Stimulated activated naive CD8-positive, alpha-beta T cell treated with anti-CD3 and anti-CD28 coated beads, Interleukin-15, amount 100 ng/mL, for 72 hours (primary cell): ENCODE results near the gene UQCRC1.

ENCODE experiments used
- ATAC-seq: fragments of 150-1000 bp; cut with Tn5 transposase; 2 replicates; pipeline ENCODE4 v1.10.0; 2021; ENCODE audit warnings: mild to moderate bottlenecking, moderate library complexity
- DNase-seq, 2 donors: peaks; one replicate each; pipeline ENCODE4 v3.0.0; 2021 to 2022
- H3K27ac Mint-ChIP-seq, 2 donors: one replicate each; pipeline ENCODE4 v1.8.0; 2022; ENCODE audit warnings: mild to moderate bottlenecking in 2 of 2, mixed read lengths in 2 of 2, moderate library complexity in 2 of 2
- H3K27me3 Mint-ChIP-seq: one replicate; pipeline ENCODE4 v1.8.0; 2022; ENCODE audit warnings: mixed read lengths
- H3K4me1 Mint-ChIP-seq: one replicate; pipeline ENCODE4 v1.8.0; 2022; ENCODE audit warnings: mild to moderate bottlenecking, mixed read lengths
- H3K4me3 Mint-ChIP-seq, 2 donors: one replicate each; pipeline ENCODE4 v1.8.0; 2022; ENCODE audit warnings: mild to moderate bottlenecking in 2 of 2, mixed read lengths in 2 of 2, moderate library complexity in 1 of 2
- H3K9me3 Mint-ChIP-seq, 2 donors: one replicate each; pipeline ENCODE4 v1.8.0; 2022; ENCODE audit warnings: mixed read lengths in 2 of 2

Gene UQCRC1

DNA sequence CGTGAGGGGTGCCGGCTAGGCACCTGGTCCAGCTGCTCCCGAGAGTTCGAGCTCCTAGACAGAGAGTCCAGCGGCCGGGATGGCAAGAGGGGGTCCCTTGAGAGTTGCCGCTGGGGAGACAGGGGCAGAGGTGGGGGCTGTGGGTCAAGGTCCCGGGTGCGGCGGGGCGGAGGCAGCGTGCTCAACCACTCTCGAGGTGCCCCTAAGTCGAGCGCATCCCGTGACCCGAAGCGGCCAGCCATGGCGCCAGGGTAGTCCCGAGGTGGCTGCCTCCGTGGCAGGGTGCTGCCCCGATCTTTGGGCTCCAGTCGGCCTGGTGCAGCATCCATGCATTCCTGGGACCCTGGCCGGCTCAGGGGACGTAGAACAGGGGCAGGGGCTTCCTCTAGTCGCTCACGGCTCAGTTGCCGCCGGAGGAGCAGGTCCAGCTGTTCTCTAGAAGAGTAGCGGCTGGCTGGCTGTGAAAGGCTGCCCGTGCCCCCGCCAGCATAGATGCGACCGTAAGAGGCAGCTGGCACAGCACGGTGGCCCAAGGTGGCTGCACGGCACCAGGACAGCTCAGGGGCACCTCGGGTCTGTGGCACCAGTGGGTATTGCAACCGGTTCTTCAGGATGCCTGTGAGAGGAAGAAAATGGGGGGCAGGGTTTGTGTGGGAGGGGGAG is 30.6 kb upstream of the UQCRC1 start:
- ATAC-seq (no peak), DNase-seq (no peak)
- H3K4me3 Mint-ChIP-seq, result no peak overlapping the region
- H3K27me3 Mint-ChIP-seq, result no peaks in the 10 kb centered on the region
- H3K9me3 Mint-ChIP-seq, result no peaks in the 10 kb centered on the region
- no peak overlapping the region for H3K27ac Mint-ChIP-seq
- peaks cover 22% of the 10 kb centered on the region for H3K4me1 Mint-ChIP-seq

DNA sequence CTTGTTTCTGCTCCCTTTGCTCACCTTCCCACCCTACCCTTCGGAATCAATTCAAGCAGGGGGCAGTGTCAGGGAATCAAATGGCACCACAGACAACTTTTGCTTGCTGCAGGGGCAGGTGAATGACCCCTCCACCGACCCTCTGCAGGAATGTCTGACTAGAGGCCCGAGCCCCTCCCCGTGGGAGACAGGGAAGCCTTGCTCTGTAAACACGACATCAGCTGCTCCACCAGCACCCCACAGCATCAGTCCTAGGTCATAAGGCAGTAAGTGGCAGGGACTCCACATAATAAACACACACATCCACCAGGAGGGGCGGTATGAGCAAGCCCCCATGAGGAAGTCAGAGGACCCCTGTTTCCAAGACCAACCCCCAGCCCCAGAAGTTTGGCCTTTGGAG is 27.9 kb upstream of the UQCRC1 start:
- ATAC-seq (no peak), DNase-seq (no peak)
- Mint-ChIP-seq H3K9me3 (no peaks in the 10 kb centered on the region), H3K4me3 (no peak overlapping the region), H3K27ac (no peak overlapping the region), H3K27me3 (no peaks in the 10 kb centered on the region), H3K4me1 (peaks cover 36% of the 10 kb centered on the region)

DNA sequence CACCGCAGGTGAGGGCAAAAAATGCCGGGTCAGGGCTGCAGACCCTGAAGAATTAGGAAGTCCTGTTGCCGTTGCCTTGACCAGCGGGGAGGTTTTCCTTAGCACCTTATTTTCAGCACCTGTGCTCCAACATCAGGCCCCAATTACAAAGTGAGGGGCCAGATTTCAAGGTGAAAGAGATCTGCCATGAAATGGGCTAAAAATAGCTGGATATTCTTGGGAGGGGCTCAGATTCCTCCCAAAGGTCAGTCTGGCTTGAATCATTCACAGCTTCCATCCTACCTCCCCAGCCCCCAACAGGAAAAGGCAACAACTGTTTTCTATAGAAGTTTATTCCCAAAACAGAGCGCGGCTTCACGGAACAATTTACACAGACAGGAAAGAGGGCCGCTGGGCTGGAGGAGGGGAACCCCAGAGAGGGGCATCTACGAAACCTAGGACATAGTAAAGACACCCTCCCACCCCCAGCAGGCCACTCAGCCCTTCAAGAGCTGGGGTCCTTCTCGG is 26.8 kb upstream of the UQCRC1 start:
- Mint-ChIP-seq H3K9me3 (no peaks in the 10 kb centered on the region), H3K4me3 (peak overlapping the region; percentile 95), H3K27ac (no peak overlapping the region), H3K27me3 (no peaks in the 10 kb centered on the region), H3K4me1 (peaks cover 36% of the 10 kb centered on the region)
- DNase-seq (no peak), ATAC-seq (no peak)

DNA sequence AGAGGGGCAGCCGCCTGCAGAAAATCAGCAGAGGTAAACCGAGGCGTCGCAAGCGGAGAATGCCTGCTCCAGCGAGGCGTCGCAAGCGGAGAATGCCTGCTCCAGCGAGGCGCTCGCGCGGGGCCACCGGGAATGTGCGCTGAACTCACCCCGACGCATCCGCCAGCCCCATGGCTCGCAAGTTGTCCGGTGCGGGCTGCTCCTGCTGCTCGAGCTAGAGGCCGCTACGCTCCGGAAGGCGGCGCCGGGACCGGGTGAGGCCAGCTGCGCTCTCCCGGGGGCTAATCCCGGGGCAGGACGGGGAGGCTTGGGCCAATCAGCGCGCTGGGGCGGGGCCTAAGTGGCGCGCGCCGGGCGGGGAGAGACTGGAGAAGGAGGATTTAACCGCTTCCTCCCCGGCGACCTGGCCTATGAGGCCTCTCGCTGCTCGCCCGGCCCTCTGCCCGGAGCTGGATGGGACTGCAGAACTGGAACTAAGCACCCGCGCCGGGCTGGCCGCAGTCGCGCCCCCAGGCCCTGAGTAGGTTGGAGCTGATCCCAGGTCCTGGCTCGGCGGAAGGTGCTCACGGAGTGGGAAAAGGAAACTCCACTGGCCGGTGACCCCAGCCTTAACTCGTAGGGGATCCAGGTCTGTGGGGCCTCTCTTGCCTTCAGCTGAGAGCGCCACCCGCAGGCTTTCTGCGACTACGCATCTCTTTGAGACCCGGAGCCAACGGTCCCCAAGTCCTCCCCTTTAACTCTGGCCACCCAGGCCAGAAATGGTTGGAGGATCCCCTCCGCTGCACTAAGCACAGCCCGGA is 26.0 kb upstream of the UQCRC1 start, which contains the start of gene SLC26A6:
SLC26A6 (minus strand) TSS at position 240 of the 800 bp plus-strand sequence; CDS start at position 172, 68 bp downstream.
- H3K27ac Mint-ChIP-seq, result peak within 1 kb of the TSS; percentile 94 to 97
- H3K9me3 Mint-ChIP-seq, result no peaks in the 10 kb centered on the region
- H3K4me1 Mint-ChIP-seq, result peaks cover 36% of the 10 kb centered on the region
- ATAC-seq (peak; percentile 96), DNase-seq (peak; percentile 92 to 95)
- no peaks in the 10 kb centered on the region for H3K27me3 Mint-ChIP-seq
- peak within 1 kb of the TSS; percentile 95 for H3K4me3 Mint-ChIP-seq

DNA sequence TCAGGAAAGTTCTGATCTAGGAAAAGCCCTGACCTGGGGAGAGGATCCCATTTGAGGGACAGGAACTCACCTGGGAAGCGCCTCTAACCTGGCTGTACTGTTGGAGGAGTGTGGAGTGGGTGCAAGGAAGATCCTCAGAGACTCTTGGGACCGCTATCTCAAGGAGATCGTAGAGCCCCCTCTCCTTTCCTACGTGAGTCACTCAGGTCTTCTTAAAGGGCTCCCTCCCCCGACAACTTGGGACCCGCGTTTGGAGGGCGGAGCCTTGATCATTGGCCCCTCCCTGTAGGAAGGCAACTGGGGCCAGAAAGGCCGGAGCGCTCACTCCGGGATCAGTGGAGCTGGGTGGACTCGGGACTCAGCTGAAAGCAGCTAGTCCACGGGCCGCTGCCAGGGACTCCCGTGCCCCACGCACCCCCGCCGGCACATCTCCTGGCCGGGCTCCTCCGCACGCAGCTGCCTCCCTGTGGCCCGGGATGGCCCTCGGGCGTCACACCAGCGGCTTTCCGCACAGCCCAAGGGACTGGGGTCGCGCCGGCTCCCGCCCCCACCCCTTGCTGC is 25.3 kb upstream of the UQCRC1 start:
- peaks cover 36% of the 10 kb centered on the region for H3K4me1 Mint-ChIP-seq
- peak overlapping the region in 1 of 2 donors; percentile 85 for H3K27ac Mint-ChIP-seq
- peak overlapping the region; percentile 95 for H3K4me3 Mint-ChIP-seq
- no peaks in the 10 kb centered on the region for H3K9me3 Mint-ChIP-seq
- H3K27me3 Mint-ChIP-seq, result no peaks in the 10 kb centered on the region
- peak; percentile 34 for ATAC-seq
- peak in 1 of 2 donors; percentile 50 for DNase-seq

DNA sequence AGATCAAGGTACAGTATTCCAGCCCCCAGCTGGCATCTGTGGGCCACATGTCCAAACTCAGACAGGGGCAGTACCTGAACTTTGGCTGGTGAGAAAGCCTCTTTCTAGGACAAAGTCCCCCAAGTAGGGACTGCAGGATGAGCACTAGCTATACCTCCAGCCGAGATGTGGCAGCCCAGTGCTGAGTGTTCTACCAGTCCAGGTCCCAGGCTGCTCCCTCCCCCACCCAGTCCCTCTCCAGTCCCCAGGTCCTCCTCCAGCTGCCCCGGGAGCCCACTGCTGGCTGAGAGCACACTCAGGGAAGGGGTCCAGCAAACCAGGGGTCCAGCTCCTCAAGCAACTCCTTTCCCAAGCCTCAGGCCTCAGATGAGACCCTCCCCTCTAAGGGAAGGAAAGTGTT is 24.3 kb upstream of the UQCRC1 start:
- H3K27ac Mint-ChIP-seq, result no peak overlapping the region
- ATAC-seq (no peak), DNase-seq (no peak)
- no peaks in the 10 kb centered on the region for H3K9me3 Mint-ChIP-seq
- peak overlapping the region; percentile 95 for H3K4me3 Mint-ChIP-seq
- peaks cover 27% of the 10 kb centered on the region for H3K4me1 Mint-ChIP-seq
- no peaks in the 10 kb centered on the region for H3K27me3 Mint-ChIP-seq

DNA sequence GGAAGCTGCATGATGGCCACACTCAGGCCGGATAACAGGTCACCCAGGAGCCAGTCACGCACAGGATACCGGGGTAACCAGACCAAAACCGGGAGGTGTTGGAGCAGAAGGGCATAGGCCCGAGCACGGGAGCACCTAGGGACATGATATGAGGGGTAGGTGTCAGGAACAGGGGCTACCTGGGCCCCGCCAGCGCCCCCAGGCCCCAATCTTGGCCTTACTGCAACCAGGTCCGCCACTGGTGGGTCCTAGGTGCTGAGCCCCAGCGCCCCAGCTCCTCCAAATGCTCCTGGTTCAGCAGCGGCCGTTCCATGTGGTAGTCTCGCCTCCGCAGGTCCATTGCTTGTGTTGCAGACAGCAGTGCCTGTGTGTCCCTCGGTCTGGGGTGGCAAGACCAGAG is 23.8 kb upstream of the UQCRC1 start:
- no peak for ATAC-seq
- no peaks in the 10 kb centered on the region for H3K9me3 Mint-ChIP-seq

DNA sequence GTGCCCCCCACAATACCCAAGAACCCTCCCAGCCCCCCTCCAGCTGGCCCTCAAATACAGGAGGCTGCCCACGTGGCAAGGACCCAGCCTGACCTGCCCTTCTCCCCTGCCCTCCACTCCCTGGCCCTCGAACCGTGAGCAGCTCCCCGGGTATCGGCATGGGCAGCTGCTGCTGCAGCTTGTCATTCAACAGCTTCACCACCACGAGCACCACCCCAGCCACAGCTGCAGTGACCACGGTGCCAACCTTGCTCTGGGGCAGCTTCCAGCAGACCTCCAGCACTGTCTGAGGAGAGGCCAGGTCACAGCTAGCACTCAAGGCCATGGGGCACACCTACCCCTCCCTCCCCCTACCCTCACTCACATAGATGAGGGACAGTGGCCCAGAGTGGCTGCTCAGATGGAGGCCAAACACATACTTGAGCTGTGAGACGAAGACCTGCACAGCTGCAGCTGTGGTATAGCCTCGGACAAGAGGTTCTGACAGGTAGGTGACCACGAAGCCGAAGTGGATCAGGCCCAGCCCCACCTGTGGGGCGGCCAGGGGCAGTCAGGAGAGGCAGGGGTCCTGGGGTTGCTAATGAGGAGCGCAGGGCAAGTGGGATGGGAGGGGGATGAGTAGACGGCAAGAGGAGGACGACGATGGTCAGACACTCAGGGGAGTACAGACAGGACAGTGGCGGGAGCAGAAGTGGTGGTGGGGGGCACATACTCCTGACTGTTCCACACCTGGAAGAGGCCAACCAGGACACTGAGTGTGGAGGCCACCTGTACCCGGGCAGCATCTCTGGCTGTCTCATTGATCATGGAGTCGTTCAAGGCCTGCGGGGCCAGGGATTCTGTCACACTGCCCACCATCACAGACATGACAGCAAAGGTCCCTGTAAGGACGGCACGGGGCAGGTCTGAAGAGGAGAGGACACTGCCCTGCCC is 22.3 kb upstream of the UQCRC1 start:
- ATAC-seq, result no peak
- Mint-ChIP-seq H3K27me3 (no peaks in the 10 kb centered on the region), H3K4me3 (no peak overlapping the region), H3K4me1 (peaks cover 21% of the 10 kb centered on the region), H3K9me3 (no peaks in the 10 kb centered on the region), H3K27ac (no peak overlapping the region)
- DNase-seq, result no peak

More for the DNA sequence above, 23.8 kb upstream of the UQCRC1 start:
- no peak for DNase-seq
- Mint-ChIP-seq H3K27ac (no peak overlapping the region), H3K27me3 (no peaks in the 10 kb centered on the region), H3K4me3 (no peak overlapping the region), H3K4me1 (peaks cover 27% of the 10 kb centered on the region)

DNA sequence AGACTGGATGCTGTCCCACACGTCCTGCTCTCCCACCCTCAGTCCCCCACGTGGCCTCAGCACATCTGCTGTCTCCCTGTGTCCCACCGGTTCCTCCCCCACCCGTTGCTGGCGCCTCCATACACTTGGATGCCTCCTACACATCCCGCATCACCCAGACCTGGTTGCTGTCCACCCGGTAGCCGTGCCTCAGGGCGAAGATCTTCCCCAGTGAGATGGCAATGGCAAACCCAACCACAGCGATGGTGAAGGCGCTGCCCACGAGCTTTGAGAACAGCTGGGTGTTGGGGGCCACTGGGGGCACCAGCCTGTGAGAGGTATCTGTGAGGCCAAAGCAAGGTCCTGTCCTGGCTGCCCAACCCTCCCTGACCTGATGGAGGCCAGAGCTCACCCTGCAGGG is 21.4 kb upstream of the UQCRC1 start:
- no peak for DNase-seq
- ATAC-seq, result no peak
- Mint-ChIP-seq H3K27me3 (no peaks in the 10 kb centered on the region), H3K4me1 (peaks cover 15% of the 10 kb centered on the region), H3K9me3 (no peaks in the 10 kb centered on the region), H3K4me3 (no peak overlapping the region), H3K27ac (peak overlapping the region in 1 of 2 donors; percentile 20)

DNA sequence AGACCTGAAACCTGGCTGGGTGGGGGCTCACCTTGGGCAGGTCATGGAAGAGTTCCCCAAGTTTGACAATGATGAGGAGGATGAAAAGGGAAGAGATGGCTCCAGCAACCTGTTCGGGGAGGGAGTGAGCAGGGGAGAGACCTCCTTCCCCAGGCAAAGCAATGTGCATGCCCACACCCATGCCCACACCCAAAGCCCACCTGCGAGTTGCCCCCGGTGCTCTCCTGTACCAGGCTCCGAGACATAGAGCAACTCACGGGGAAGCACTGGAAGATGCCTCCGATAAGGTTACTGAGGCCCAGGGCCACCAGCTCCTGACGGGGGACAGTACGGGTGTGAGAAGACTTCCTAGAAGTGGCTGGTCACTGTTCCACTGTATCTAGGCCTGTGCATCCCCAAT is 21.0 kb upstream of the UQCRC1 start:
- no peak overlapping the region for H3K4me3 Mint-ChIP-seq
- peaks cover 14% of the 10 kb centered on the region for H3K4me1 Mint-ChIP-seq
- no peaks in the 10 kb centered on the region for H3K9me3 Mint-ChIP-seq
- DNase-seq (no peak), ATAC-seq (no peak)
- H3K27ac Mint-ChIP-seq, result peak overlapping the region in 1 of 2 donors; percentile 73
- no peaks in the 10 kb centered on the region for H3K27me3 Mint-ChIP-seq

DNA sequence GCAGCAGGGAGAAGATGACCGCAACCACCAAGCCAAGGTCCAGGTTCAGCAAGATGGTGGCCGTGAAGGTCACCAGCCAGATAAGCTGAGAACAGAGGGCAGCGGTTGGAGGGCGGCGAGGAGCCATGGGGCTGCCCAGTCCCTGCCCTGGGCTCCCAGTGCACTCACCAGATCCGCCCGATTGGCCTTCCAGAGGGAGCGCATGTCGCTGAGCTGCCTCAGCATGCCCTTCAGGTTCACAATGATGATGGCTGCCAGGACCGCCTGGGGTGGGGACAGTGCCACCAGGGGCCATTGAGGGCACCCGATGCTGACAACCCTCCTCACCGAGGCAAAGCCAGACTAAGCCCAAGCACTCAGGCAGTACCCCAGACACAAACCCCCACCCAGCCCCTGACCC is 20.4 kb upstream of the UQCRC1 start:
- peak overlapping the region in 1 of 2 donors; percentile 84 for H3K27ac Mint-ChIP-seq
- H3K9me3 Mint-ChIP-seq, result no peaks in the 10 kb centered on the region
- peaks cover 16% of the 10 kb centered on the region for H3K4me1 Mint-ChIP-seq
- no peak for DNase-seq
- H3K4me3 Mint-ChIP-seq, result no peak overlapping the region
- ATAC-seq, result no peak
- no peaks in the 10 kb centered on the region for H3K27me3 Mint-ChIP-seq

DNA sequence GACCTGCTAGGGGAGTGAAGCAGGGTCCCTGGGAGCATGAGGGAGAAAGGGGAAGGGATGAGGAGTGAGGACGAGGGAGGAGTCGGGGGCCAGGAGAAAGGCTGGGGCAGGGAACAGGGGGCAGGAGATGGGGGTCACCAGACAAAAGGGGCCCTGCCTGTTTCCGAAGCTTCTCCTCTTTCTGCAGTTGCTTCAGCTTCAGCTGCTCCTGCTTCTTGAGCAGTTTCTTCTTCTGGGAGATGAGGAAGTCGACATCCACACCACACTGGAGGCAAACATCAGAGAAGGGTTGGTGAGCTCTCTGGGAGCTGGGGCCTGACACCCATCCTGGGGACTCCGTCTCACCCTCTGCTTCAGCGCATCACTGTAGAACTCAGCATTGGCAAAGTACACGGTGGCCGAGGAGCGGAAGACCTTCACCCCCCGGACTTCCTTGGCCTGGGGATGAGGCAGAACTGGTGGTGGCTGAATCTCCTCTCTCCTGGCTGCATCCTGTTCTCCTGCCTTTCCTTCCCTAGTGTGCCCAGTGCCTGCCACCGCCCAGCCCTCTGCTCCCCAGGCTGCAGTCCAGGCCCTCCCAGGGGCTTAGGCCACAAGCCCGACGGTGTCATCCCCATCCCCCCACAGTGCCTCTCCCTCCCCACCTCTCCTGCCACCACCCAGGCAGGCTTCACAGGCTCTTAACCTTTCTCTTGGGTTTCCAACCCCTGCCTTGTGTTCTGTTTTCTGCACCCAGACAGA is 19.0 kb upstream of the UQCRC1 start:
- Mint-ChIP-seq H3K27ac (no peak overlapping the region), H3K9me3 (no peaks in the 10 kb centered on the region), H3K27me3 (no peaks in the 10 kb centered on the region), H3K4me3 (no peak overlapping the region), H3K4me1 (peaks cover 15% of the 10 kb centered on the region)
- DNase-seq (no peak), ATAC-seq (no peak)

DNA sequence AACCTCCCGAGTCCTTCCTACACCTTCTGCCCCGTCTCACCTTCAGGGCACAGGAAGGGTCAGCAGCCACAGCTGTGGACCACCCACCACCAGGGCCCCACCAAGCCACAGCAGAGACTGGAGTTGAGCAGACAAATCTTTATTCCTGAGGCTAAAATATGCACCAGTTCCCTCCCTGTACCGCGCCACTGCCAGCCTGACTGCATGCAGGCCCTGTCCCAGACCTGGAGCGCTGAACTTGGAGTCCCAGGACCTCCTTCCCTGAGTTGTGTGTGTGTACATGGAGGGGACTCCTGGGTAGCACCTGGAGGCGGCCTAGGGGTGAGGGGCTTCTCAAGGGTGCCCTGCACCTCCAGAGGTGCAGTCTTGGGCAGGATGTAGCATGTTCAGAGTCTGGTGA is 16.2 kb upstream of the UQCRC1 start:
- DNase-seq (no peak), ATAC-seq (no peak)
- H3K4me1 Mint-ChIP-seq, result peaks cover 14% of the 10 kb centered on the region
- no peaks in the 10 kb centered on the region for H3K27me3 Mint-ChIP-seq
- H3K4me3 Mint-ChIP-seq, result no peak overlapping the region
- peak overlapping the region in 1 of 2 donors; percentile 69 for H3K27ac Mint-ChIP-seq
- H3K9me3 Mint-ChIP-seq, result no peaks in the 10 kb centered on the region

DNA sequence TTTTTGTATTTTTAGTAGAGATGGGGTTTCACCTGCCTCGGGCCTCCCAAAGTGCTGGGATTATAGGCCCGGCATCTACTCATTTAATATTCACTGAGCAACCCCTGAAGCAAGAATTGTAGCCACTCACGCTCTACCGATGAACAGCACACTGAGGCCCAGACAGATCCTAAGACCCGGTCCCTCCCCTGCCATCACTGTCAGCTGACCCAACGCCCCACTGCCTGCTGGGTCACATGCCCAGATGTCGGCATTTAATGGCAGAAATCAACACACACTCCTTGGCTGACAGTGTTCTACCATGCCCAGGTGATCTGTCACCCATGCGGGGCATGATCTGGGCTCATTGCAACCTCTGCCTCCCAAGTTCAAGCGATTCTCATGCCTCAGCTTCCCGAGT is 15.3 kb upstream of the UQCRC1 start:
- Mint-ChIP-seq H3K9me3 (no peaks in the 10 kb centered on the region), H3K4me3 (no peak overlapping the region), H3K27me3 (no peaks in the 10 kb centered on the region), H3K4me1 (peaks cover 14% of the 10 kb centered on the region), H3K27ac (peak overlapping the region in 1 of 2 donors; percentile 45)
- ATAC-seq, result no peak
- no peak for DNase-seq
